GM18519 (cell line): ENCODE results near the gene MGRN1.

Experiments used
- ATAC-seq: cut with Tn5 transposase; IDR thresholded peaks from one replicate; pipeline ENCODE4 v1.9.1; 2021; ENCODE audit warnings: mild to moderate bottlenecking, moderate library complexity; ENCODE audit not compliant: unreplicated experiment, low FRiP score

MGRN1 gene

GRCh38 chr16:4667203-4667963 is 42.8 kb downstream of the MGRN1 start:
- no peak for ATAC-seq

- no peak for ATAC-seq
Observed at GRCh38 chr16:4668313-4668960, 43.8 kb downstream of the MGRN1 start.

DNA sequence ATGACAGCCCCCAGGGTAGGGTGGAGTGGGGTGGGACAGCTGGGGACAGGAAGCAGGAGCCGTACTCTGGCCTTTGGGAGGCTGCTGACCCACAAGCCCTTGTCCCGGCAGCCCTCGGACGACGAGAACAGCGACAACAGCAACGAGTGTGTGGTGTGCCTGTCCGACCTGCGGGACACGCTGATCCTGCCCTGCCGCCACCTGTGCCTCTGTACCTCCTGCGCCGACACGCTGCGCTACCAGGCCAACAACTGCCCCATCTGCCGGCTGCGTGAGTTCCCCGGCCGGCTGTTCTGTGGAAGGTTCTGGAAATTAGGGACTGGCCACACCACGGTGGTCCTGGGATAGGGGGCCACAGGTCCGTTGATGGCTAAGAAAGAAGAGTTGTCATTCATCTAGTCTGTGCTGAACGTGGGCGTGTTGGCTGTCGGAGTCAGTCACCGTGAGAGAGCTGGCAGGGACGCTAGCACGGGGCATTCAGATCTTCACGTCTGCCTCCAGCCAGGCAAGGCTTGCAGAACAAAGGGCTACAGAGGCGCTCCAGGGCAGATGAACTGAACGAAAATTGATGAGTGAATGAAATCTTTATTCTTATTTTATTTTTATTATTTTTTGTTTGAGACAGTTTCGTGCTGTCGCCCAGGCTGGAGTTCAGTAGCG is 48.9 kb downstream of the MGRN1 start:
- no peak for ATAC-seq

DNA sequence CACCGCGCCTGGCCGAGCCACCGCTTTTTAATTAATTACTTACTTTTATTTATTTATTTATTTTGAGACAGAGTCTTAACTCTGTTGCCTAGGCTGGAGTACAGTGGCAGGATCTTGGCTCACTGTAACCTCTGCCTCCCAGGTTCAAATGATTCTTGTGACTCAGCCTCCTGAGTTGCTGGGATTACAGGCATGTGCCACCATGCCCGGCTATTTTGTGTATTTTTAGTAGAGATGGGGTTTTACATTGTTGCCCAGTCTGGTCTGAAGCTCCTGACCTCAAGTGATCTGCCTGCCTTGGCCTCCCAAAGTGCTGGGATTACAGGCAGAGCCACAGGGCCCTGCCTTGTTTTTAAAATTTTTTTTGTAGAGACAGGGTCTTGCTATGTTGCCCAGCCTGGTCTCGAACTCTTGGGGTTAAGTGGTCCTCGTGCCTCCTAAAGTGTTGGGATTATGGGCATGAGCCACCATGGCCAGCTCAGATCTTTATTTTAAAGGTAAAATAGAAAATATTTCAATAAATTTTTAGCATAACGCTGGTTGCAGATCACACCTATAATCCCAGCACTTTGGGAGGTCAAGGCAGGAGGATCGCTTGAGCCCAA is 50.4 kb downstream of the MGRN1 start:
- ATAC-seq: no peak

GRCh38 chr16:4675864-4676786 is 51.5 kb downstream of the MGRN1 start:
- no peak for ATAC-seq

DNA sequence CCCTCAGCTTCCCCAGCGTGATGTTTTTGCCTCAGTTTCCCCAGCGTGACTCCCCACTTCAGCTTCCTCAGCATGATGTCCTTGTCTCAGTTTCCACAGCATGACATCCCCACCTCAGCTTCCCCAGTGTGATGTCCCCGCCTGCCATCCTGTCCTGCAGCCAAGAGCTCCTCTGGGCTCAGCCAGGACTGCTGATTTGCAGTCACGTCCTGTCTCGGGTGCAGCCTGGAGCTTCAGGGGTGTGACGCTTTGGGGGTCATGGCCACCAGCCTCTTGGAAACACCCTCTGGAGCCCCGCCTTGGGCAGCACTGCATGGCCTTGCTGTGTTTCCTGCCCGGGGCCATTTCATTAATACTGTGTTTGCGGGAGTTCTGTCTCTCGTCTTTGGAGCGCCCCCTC is 52.2 kb downstream of the MGRN1 start:
- ATAC-seq: no peak

- ATAC-seq: no peak
Observed at GRCh38 chr16:4677390-4677789, 52.8 kb downstream of the MGRN1 start.

GRCh38 chr16:4677994-4678393 is 53.4 kb downstream of the MGRN1 start:
- ATAC-seq: no peak

DNA sequence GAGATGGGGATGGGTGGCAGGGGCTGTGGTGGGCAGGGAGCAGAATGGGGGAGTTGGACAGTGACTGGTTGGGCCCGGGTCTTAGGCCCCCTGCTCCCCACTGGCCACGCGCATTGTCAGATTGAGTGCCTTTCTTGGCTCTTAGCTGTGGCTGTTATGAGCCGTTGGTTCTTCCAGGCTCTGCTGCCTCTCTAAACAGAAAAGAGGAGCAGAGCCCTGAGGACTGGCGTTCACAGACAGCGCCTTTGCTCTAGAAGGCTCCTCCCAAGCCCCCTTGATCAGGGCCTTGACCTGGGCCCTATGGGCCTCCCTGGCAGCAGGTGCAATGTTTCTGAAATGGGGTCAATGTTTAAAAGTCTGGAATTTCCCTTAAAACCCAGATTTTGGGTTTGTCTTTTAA is 54.0 kb downstream of the MGRN1 start:
- ATAC-seq: no peak

DNA sequence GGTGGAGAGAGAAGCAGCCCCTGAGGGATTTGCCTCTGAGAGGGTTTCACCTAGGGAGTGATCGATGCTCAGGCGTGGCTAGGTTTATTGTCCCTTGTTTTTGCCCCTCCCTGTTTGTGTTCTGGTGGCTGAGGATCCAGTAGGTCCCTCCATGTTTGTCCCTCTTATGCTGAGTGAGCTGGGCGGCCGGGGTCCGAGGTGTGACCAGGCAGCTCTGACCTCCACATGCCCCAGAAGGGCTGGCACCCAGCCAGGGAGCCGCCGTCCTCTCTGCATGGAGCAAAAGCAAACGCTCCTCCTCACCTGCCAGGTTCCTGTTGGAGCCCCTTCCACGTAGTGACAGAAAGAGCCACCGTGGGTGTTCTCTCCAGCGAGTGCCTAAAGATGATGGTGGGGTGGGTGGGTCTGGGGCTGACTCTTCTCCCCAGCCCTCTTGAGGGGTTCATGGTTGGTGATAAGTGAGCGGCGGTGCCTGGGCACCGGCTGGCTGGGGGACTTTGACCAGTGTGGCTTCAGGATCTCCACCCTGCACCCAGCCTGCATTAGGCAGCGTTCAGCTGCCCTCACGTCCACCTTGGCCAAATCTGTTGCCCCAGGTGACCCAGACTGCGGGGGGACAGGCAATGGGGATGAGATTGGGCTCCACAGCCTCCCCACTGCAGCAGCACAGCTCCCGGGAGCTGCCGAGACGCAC is 54.7 kb downstream of the MGRN1 start:
- ATAC-seq: no peak

DNA sequence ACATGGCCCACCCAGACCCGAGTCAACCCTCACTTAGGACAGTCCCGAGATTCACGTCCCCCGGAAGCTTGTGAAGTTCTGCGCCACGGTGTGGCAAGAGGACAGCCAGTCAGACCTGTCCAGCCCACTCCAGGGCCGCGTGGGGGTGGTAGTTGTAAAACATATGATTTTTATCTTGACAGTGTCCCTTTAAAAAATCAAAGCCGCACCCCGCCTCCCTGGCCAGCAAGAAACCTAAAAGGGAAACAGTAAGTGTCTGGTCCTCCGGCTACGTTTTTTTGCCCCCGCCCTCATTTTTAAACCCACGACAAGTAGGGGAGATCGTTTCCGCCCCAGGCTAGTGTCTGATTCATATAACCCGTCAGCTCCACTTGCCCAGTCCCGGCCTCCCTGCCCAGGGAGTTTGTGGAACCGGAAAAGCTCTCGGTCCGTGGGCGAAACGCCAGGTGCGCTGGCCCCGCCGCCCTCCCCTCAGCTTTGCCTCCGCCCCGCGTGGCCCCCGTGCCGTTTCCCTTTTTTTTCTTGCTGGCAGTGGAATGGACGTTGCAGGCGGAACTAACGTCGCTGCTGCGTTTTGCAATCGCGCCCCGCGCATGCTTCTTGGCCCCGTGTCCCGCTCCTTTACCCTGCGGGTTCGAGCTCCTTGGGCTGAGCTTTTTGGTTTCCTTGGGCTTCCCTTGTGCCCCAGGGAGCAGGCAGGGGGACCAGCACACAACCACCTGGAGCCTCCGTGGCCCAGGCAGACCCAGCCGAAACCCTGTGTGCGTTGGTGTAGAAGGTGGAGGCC is 55.4 kb downstream of the MGRN1 start:
- no peak for ATAC-seq

DNA sequence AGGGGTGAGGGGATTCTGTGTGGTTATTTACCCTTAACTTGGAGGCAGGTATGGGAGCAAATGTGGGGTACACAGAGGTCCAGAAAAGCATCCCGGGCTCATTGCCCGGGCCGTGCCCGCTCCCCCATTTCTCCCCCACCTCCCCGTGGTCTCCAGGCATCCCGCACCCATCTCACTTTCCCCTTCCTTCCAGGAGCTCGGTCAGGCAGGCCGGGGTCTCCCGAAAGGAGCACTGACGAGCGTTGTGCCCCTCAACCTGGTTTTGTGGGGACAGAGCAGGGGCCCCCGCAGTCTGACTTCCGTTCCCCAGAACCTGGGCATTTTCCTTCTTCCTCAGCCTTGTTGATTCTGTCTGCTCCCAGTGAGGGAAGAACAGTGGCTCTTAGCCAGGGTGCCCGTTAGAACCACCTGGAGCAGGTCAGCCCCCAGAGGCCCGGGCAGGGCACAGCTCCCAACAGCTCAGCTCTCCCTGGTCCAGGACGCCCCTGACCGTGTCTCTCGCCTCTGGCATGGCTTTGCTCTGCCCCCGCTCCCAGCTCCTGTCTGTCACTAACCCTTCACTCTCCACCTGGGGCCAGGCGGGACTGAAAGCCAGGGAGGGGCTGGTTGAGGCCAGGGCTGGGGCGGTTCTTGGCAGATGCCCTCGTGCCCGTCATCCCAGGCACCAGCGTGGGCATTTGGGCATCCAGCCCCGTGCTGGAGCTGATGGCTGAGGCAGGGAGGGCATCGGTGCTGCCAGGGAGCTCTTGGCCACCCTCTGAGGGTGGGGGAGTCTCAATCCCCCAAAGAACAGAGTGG is 56.2 kb downstream of the MGRN1 start:
- ATAC-seq: no peak

DNA sequence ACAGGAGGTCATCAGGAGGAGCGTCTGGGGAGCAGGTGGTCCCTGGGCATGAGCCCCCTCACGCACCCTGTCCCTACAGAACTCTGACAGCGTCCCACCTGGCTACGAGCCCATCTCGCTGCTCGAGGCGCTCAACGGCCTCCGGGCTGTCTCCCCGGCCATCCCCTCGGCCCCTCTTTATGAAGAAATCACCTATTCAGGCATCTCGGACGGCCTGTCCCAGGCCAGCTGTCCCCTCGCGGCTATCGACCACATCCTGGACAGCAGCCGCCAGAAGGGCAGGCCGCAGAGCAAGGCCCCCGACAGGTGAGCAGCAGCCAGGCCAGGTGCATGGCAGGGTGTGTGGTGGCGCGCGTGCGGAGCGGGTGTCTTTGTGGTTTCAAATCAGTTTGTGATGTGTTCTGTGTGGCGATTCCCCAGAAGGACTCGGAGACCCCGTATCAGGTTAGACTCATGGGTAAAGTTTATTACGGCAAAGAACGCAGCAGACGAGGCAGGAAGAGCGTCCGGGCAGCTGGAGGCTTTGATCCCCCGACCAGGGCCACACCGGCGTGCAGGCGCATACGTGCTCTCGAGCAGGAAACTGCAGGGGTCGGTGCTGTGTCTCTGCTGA is 57.0 kb downstream of the MGRN1 start:
- no peak for ATAC-seq

GRCh38 chr16:4682084-4682591 is 57.5 kb downstream of the MGRN1 start:
- no peak for ATAC-seq

- no peak for ATAC-seq
Observed at GRCh38 chr16:4682616-4683254, 58.1 kb downstream of the MGRN1 start.

GRCh38 chr16:4683255-4684057 is 58.8 kb downstream of the MGRN1 start:
- ATAC-seq: no peak
